ENCODE measurements around the gene KIFBP.

DNA sequence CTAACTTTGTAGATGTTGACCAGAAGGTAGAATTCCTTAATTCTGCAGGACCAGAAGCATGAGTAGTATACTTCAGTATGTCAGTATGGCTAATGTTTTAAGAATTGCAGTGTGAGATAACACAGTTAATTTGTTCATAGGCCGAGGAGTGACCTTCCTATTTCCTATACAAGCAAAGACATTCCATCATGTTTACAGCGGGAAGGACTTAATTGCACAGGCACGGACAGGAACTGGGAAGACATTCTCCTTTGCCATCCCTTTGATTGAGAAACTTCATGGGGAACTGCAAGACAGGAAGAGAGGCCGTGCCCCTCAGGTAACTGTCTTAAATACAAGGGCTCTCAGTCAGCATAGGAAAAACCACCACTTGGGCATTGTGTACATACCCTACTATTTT is 25.5 kb upstream of the KIFBP start:
- no peak for TF ChIP-seq POLR2AphosphoS5 (IDR thresholded peaks at IDR 0.05; ENCODE audit: low read depth, low read length)
- TF ChIP-seq, protein P1, sequence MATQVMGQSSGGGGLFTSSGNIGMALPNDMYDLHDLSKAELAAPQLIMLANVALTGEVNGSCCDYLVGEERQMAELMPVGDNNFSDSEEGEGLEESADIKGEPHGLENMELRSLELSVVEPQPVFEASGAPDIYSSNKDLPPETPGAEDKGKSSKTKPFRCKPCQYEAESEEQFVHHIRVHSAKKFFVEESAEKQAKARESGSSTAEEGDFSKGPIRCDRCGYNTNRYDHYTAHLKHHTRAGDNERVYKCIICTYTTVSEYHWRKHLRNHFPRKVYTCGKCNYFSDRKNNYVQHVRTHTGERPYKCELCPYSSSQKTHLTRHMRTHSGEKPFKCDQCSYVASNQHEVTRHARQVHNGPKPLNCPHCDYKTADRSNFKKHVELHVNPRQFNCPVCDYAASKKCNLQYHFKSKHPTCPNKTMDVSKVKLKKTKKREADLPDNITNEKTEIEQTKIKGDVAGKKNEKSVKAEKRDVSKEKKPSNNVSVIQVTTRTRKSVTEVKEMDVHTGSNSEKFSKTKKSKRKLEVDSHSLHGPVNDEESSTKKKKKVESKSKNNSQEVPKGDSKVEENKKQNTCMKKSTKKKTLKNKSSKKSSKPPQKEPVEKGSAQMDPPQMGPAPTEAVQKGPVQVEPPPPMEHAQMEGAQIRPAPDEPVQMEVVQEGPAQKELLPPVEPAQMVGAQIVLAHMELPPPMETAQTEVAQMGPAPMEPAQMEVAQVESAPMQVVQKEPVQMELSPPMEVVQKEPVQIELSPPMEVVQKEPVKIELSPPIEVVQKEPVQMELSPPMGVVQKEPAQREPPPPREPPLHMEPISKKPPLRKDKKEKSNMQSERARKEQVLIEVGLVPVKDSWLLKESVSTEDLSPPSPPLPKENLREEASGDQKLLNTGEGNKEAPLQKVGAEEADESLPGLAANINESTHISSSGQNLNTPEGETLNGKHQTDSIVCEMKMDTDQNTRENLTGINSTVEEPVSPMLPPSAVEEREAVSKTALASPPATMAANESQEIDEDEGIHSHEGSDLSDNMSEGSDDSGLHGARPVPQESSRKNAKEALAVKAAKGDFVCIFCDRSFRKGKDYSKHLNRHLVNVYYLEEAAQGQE (IDR thresholded peaks at IDR 0.05; ENCODE audit: insufficient read depth in 1 of 2, low read depth in 2 of 2, low read length in 2 of 2) = no peak
- TF ChIP-seq TAF1 (IDR thresholded peaks at IDR 0.05; ENCODE audit: borderline replicate concordance, insufficient read depth, low read length) = no peak
- TF ChIP-seq SIN3A (IDR thresholded peaks at IDR 0.05; ENCODE audit: borderline replicate concordance, insufficient read depth, low read length) = no peak
- no peak for TF ChIP-seq FOXP2 (optimal IDR thresholded peaks at IDR 0.05; ENCODE audit: borderline replicate concordance, extremely low read depth, extremely low read length, insufficient read depth)
